WTC11 (cell line): ENCODE data around the gene AQP12B. TPM values are rescaled to one million over a fixed set of nuclear protein-coding genes. Genes with fewer than 3 reads are reported as not detected.

ENCODE experiments used
- ATAC-seq: fragments of 200-7000 bp; cut with Tn5 transposase; 2 replicates; pipeline ENCODE4 v1.10.0; 2021; ENCODE audit warnings: mild to moderate bottlenecking, moderate library complexity
- CTCF ChIA-PET: fragments of 300-600 bp; sonication (Branson Sonifier 250); formaldehyde crosslinking; loops from one replicate; lab custom pipeline; 2021; ENCODE audit warnings: antibody characterized with exemption; lab: Charles Lee
- POLR2A ChIA-PET: fragments of 350-600 bp; sonication (Branson Sonifier 250); formaldehyde crosslinking; loops from one replicate; lab custom pipeline; 2021; ENCODE audit warnings: antibody characterized with exemption; lab: Charles Lee
- DNase-seq: peaks from one replicate; pipeline ENCODE4 v3.0.0; 2021; ENCODE audit warnings: low spot score
- H3K27ac Mint-ChIP-seq: 2 replicates; pipeline ENCODE4 v1.8.0; 2021; ENCODE audit warnings: mixed read lengths
- H3K27me3 Mint-ChIP-seq: 2 replicates; pipeline ENCODE4 v1.8.0; 2021; ENCODE audit warnings: low read depth, mild to moderate bottlenecking, moderate library complexity, mixed read lengths
- H3K36me3 Mint-ChIP-seq: 2 replicates; pipeline ENCODE4 v1.8.0; 2021; ENCODE audit warnings: mixed read lengths
- H3K4me1 Mint-ChIP-seq: 2 replicates; pipeline ENCODE4 v1.8.0; 2022; ENCODE audit warnings: mixed read lengths
- H3K4me3 Mint-ChIP-seq: 2 replicates; pipeline ENCODE4 v1.8.0; 2021; ENCODE audit warnings: mild to moderate bottlenecking, moderate library complexity, mixed read lengths
- H3K9me3 Mint-ChIP-seq: 2 replicates; pipeline ENCODE4 v1.8.0; 2021; ENCODE audit warnings: mixed read lengths
- AFF4 ChIP-seq: sonication (generic); formaldehyde crosslinking; IDR thresholded peaks from 2 replicates; pipeline ENCODE4 v1.8.1; 2023; ENCODE audit warnings: mild to moderate bottlenecking, missing genetic modification reagents, borderline replicate concordance
- CBFB ChIP-seq: sonication (generic); formaldehyde crosslinking; IDR thresholded peaks from 2 replicates; pipeline ENCODE4 v1.8.1; 2022; ENCODE audit warnings: mild to moderate bottlenecking, low read depth, missing genetic modification reagents
- E2F4 ChIP-seq: sonication (generic); formaldehyde crosslinking; IDR thresholded peaks from 2 replicates; pipeline ENCODE4 v1.8.1; 2022; ENCODE audit warnings: low read depth, mild to moderate bottlenecking, moderate library complexity, missing genetic modification reagents, borderline replicate concordance
- ESRRA ChIP-seq: sonication (generic); formaldehyde crosslinking; IDR thresholded peaks from 2 replicates; pipeline ENCODE4 v1.8.1; 2022; ENCODE audit warnings: mild to moderate bottlenecking, missing genetic modification reagents, borderline replicate concordance
- GRHL2 ChIP-seq: fragments of 250-450 bp; sonication (Bioruptor Pico); IDR thresholded peaks from 2 replicates; pipeline ENCODE4 v1.8.0; 2022; ENCODE audit warnings: mild to moderate bottlenecking, moderate library complexity; ENCODE audit not compliant: insufficient replicate concordance, severe bottlenecking
- KAT7 ChIP-seq: sonication (generic); formaldehyde crosslinking; IDR thresholded peaks from 2 replicates; pipeline ENCODE4 v1.8.1; 2023; ENCODE audit warnings: missing genetic modification reagents, mild to moderate bottlenecking, borderline replicate concordance
- MYBL2 ChIP-seq: sonication (generic); formaldehyde crosslinking; IDR thresholded peaks from 2 replicates; pipeline ENCODE4 v1.8.1; 2023; ENCODE audit warnings: mild to moderate bottlenecking, moderate library complexity, missing genetic modification reagents
- SP1 ChIP-seq: sonication (generic); formaldehyde crosslinking; conservative IDR thresholded peaks from 2 replicates; pipeline ENCODE4 v1.8.1; 2022; ENCODE audit warnings: missing genetic modification reagents
- ZNF138 ChIP-seq: sonication (generic); formaldehyde crosslinking; conservative IDR thresholded peaks from 2 replicates; pipeline ENCODE4 v1.8.1; 2022; ENCODE audit warnings: mild to moderate bottlenecking, moderate library complexity, missing genetic modification reagents
- ZNF219 ChIP-seq: sonication (generic); formaldehyde crosslinking; IDR thresholded peaks from 2 replicates; pipeline ENCODE4 v1.8.0; 2023; ENCODE audit warnings: missing genetic modification reagents, mild to moderate bottlenecking, borderline replicate concordance
- ZNF263 ChIP-seq: sonication (generic); formaldehyde crosslinking; IDR thresholded peaks from 2 replicates; pipeline ENCODE4 v1.8.1; 2022; ENCODE audit warnings: low read depth, mild to moderate bottlenecking, moderate library complexity, missing genetic modification reagents
- ZNF425 ChIP-seq: fragments of 250-450 bp; sonication (Bioruptor Pico); conservative IDR thresholded peaks from 2 replicates; pipeline ENCODE4 v1.9.0; 2021; ENCODE audit warnings: mild to moderate bottlenecking
- total RNA-seq: library from RNA; stranded (reverse); gene quantifications from 3 replicates; pipeline ENCODE4 v1.2.3, GENCODE V29; 2021
- TF ChIP-seq, protein P1 (sequence below): fragments of 200-600 bp; IDR thresholded peaks from 2 replicates; pipeline ENCODE4 v1.8.0; 2022; ENCODE audit warnings: antibody characterized with exemption
- TF ChIP-seq, protein P2 (sequence below): sonication (generic); formaldehyde crosslinking; conservative IDR thresholded peaks from 2 replicates; pipeline ENCODE4 v1.8.1; 2023; ENCODE audit warnings: mild to moderate bottlenecking, low read depth, missing genetic modification reagents, moderate library complexity
- TF ChIP-seq, protein P3 (sequence below): sonication (generic); formaldehyde crosslinking; IDR thresholded peaks from 2 replicates; pipeline ENCODE4 v1.8.1; 2023; ENCODE audit warnings: mild to moderate bottlenecking, missing genetic modification reagents

The AQP12B gene
- total RNA-seq, 1 experiment from 2014 or later, result not detected

DNA sequence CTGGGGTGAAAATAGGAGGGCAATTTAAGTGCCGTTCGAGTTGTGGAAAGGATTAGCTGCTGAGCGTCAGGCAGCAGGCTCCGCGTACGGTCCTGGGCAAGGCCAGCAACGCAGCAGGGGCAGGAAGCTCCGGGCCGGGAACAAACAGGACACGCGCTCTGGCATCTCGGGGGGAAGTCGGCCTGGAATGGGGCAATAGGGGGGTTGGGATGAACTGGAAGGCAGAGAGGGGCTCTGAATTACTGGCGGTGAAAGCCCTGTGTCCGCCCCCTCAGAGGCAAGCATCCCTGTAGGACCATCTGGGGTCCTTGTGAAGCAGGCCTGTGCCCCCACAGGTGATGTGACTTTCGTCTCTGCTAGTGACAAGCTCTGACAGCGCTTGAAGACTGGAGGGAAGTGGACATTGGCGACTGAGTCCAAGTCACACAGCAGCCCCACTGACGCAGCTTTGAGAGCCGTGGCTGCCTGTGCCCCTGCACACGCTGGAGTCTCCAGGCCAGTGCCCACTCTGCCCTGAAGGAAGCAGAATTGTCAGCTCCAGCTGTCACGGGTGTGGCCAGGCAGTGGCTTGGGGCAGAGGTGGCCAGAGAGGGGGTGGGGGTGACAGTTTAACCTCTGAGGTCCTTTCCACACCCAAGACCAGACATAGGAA lies 35.1 kb downstream of the AQP12B start:
- H3K27me3 Mint-ChIP-seq, result peaks cover 3% of the 10 kb centered on the region
- H3K36me3 Mint-ChIP-seq, result no peaks in the 10 kb centered on the region
- H3K4me1 Mint-ChIP-seq, result peaks cover 3% of the 10 kb centered on the region; the same call in 1 of the 2 replicates
- ATAC-seq (no peak), DNase-seq (no peak)
- H3K4me3 Mint-ChIP-seq, result no peak overlapping the region
- ChIA-PET CTCF (interaction anchor here (0.8 to 2.0 kb wide), 3 partner anchors 9 to 62 kb away, joined by 3 to 6 read pairs (median 3); no protein-coding TSS in a partner anchor), POLR2A (no interaction called here)
- TF ChIP-seq, protein P1, sequence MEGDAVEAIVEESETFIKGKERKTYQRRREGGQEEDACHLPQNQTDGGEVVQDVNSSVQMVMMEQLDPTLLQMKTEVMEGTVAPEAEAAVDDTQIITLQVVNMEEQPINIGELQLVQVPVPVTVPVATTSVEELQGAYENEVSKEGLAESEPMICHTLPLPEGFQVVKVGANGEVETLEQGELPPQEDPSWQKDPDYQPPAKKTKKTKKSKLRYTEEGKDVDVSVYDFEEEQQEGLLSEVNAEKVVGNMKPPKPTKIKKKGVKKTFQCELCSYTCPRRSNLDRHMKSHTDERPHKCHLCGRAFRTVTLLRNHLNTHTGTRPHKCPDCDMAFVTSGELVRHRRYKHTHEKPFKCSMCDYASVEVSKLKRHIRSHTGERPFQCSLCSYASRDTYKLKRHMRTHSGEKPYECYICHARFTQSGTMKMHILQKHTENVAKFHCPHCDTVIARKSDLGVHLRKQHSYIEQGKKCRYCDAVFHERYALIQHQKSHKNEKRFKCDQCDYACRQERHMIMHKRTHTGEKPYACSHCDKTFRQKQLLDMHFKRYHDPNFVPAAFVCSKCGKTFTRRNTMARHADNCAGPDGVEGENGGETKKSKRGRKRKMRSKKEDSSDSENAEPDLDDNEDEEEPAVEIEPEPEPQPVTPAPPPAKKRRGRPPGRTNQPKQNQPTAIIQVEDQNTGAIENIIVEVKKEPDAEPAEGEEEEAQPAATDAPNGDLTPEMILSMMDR, result no peak
- TF ChIP-seq E2F4 (CRISPR knock-in tag), result no peak
- TF ChIP-seq, protein P2, sequence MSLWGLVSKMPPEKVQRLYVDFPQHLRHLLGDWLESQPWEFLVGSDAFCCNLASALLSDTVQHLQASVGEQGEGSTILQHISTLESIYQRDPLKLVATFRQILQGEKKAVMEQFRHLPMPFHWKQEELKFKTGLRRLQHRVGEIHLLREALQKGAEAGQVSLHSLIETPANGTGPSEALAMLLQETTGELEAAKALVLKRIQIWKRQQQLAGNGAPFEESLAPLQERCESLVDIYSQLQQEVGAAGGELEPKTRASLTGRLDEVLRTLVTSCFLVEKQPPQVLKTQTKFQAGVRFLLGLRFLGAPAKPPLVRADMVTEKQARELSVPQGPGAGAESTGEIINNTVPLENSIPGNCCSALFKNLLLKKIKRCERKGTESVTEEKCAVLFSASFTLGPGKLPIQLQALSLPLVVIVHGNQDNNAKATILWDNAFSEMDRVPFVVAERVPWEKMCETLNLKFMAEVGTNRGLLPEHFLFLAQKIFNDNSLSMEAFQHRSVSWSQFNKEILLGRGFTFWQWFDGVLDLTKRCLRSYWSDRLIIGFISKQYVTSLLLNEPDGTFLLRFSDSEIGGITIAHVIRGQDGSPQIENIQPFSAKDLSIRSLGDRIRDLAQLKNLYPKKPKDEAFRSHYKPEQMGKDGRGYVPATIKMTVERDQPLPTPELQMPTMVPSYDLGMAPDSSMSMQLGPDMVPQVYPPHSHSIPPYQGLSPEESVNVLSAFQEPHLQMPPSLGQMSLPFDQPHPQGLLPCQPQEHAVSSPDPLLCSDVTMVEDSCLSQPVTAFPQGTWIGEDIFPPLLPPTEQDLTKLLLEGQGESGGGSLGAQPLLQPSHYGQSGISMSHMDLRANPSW, result no peak
- H3K27ac Mint-ChIP-seq, result no peak overlapping the region
- H3K9me3 Mint-ChIP-seq, result peaks cover 7% of the 10 kb centered on the region

DNA sequence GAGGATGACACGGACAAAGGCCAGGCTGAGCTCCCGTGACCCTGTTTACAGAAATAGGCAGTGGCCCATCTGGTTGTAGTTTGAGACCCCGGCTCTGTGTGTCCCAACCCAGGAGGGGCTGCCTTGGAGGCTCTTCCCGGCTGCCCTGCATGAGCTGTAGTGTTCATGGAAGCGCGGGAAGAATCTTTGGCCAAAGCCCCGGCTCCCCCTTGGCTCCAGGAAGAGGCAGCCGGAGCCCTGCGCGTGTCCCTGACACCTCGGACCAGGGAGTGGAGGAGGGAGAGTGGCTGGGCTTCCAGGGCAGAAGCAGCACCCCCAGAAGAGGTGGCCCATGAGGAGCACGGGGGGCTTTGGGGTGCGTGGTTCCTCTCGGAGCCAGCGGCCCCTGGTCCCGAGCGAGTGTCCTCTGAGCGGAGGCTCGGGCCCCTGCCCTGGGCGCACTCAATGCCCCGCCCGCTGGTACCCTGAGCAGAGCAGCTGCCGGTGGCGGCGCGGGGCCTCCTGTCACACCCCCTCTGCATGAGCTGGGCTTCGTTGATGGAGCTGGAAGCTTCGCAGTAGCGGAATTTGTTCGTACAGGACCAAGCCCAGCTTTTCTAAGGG lies 35.7 kb downstream of the AQP12B start:
- ChIA-PET POLR2A (no interaction called here), CTCF (interaction anchor here (0.8 to 1.2 kb wide), 2 partner anchors 10 to 61 kb away, joined by 3 read pairs; no protein-coding TSS in a partner anchor)
- TF ChIP-seq ESRRA (CRISPR knock-in tag) (no peak), MYBL2 (CRISPR knock-in tag) (no peak), SP1 (CRISPR knock-in tag) (no peak), CBFB (CRISPR knock-in tag) (no peak), ZNF219 (CRISPR knock-in tag) (no peak), ZNF425 (no peak), ZNF263 (CRISPR knock-in tag) (no peak), KAT7 (CRISPR knock-in tag) (no peak), AFF4 (no peak), ZNF138 (CRISPR knock-in tag) (no peak), GRHL2 (CRISPR knock-in tag) (no peak)
- TF ChIP-seq, protein P3, sequence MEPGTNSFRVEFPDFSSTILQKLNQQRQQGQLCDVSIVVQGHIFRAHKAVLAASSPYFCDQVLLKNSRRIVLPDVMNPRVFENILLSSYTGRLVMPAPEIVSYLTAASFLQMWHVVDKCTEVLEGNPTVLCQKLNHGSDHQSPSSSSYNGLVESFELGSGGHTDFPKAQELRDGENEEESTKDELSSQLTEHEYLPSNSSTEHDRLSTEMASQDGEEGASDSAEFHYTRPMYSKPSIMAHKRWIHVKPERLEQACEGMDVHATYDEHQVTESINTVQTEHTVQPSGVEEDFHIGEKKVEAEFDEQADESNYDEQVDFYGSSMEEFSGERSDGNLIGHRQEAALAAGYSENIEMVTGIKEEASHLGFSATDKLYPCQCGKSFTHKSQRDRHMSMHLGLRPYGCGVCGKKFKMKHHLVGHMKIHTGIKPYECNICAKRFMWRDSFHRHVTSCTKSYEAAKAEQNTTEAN (CRISPR knock-in tag), result no peak
- Mint-ChIP-seq H3K9me3 (peaks cover 5% of the 10 kb centered on the region), H3K4me1 (peaks cover 3% of the 10 kb centered on the region; the same call in 1 of the 2 replicates), H3K36me3 (no peaks in the 10 kb centered on the region), H3K4me3 (no peak overlapping the region), H3K27ac (no peak overlapping the region), H3K27me3 (peaks cover 3% of the 10 kb centered on the region)
- no peak for ATAC-seq
- no peak for DNase-seq
